NCI-H2171 (cell line): ENCODE results near the gene B4GALNT3.

Source experiments
- DNase-seq: peaks from one replicate; lab custom pipeline; 2025; lab: John Stamatoyannopoulos, UW

Gene B4GALNT3

GRCh38 chr12:593396-594270, 133.9 kb downstream of the B4GALNT3 start:
- no peak for DNase-seq

- DNase-seq = no peak
These were observed 138.3 kb downstream of the B4GALNT3 start for GRCh38 chr12:597926-598568.

GRCh38 chr12:599756-600155, 140.0 kb downstream of the B4GALNT3 start:
- DNase-seq = no peak

- no peak for DNase-seq
These were observed 142.4 kb downstream of the B4GALNT3 start for GRCh38 chr12:601976-602699.

- DNase-seq = no peak
These were observed 142.9 kb downstream of the B4GALNT3 start for GRCh38 chr12:602700-603068.

- no peak for DNase-seq
These were observed 145.2 kb downstream of the B4GALNT3 start for GRCh38 chr12:604956-605355.

- no peak for DNase-seq
These were observed 147.8 kb downstream of the B4GALNT3 start for GRCh38 chr12:607541-608001.

- no peak for DNase-seq
These were observed 148.7 kb downstream of the B4GALNT3 start for GRCh38 chr12:608413-608812.

GRCh38 chr12:608921-609320, 149.2 kb downstream of the B4GALNT3 start:
- DNase-seq = no peak

- no peak for DNase-seq
These were observed 152.0 kb downstream of the B4GALNT3 start for GRCh38 chr12:611721-612120.

GRCh38 chr12:612293-612692, 152.6 kb downstream of the B4GALNT3 start:
- DNase-seq = no peak

GRCh38 chr12:612886-613285, 153.1 kb downstream of the B4GALNT3 start:
- DNase-seq = no peak
